Activated CD4-positive, CD25-positive, alpha-beta regulatory T cell (primary cell): ENCODE results near the gene PHTF1.
"Not testable (repeated sequence)": the region's sequence is repeated elsewhere in the genome, so short reads cannot be mapped to it uniquely, and the experiment has no call there.

Experiments used
- DNase-seq, 4 experiments: peaks; one replicate each; lab custom pipeline; 2025; lab: John Stamatoyannopoulos, UW

Gene PHTF1

DNA sequence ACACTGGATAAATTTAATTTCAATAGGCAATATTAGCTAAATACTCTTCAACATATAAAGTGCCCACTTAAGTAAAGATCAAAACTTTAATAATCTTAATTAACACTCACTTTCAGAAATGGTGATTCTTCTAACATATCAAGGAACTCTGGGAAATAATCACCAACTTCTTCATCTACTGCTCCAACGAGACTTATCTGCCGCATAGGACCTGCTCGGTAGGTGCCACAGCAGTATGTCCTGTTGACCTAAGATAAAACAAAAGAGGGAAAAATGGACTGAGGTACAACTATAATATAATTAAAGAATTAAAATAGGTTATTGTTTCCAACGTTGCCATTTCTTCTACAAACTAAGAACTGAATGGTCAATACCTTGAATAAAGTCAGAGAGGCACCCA, 18.3 kb upstream of the PHTF1 start:
- DNase-seq: no peak

DNA sequence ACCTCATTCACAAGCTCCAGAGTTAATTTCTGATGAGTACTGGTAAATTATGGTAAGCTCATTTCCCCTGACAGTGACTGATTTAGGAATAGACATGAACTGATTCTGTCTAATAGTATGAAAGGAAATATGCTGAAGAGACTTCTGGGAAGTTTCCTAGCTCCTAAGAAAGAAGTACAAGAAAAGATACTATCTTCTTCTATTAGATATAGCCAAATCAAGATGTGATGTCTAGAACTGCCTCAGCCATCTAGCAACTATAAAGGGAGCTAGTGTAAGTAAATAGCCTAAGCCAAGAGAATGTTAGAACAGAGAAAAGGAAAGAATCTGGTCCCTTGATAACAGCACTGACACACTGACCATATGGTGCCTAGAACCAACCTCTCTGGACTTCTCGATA, 10.7 kb upstream of the PHTF1 start:
- DNase-seq: no peak

DNA sequence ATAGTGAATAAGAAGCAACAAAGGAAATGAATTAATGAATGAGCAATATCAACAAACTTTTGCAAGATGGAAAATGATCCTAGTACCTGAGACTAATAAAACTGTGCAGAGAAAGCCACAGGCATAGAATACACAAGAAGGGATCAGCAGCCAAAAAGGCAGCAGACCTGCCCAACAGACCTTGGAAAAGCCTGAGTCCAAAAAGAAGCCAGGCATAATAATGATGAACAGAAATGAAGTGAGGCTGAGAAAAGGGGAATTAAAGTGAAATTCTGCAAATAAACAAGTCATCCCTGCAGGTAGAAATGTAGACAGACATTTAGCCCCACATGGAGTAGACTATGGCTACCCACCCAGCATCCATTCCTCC, 10.3 kb upstream of the PHTF1 start:
- DNase-seq: no peak

DNA sequence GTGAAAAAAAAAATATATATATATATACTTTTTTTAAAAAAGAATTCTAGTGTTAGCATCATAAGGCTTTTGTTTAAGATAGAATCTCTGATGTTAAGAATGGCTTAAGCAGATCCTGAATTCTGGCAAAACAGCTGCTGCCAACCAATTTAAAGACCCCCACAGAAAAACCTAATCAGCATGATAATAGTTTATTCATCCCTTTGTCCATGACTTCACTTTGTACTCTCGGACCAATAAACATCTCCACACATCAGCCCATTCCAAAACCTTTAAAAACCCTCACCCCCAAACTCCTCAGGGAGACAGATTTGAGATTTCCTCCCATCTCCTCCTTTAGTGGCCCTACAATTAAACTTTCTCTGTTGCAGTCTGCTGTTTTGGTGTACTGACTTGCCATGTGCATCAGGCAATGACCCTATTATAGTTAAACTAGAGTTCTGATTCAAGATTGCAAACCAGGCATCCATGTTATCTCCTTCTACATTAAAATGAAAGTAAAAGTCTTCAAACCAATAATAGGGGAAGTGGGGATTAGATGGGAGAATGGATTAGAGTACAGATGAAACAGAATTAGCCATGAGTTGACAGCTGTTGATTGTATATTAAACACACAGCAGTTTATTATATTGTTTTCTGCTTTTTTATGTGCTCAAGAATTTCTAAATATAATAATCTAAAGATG, 9.8 kb upstream of the PHTF1 start:
- no peak for DNase-seq

DNA sequence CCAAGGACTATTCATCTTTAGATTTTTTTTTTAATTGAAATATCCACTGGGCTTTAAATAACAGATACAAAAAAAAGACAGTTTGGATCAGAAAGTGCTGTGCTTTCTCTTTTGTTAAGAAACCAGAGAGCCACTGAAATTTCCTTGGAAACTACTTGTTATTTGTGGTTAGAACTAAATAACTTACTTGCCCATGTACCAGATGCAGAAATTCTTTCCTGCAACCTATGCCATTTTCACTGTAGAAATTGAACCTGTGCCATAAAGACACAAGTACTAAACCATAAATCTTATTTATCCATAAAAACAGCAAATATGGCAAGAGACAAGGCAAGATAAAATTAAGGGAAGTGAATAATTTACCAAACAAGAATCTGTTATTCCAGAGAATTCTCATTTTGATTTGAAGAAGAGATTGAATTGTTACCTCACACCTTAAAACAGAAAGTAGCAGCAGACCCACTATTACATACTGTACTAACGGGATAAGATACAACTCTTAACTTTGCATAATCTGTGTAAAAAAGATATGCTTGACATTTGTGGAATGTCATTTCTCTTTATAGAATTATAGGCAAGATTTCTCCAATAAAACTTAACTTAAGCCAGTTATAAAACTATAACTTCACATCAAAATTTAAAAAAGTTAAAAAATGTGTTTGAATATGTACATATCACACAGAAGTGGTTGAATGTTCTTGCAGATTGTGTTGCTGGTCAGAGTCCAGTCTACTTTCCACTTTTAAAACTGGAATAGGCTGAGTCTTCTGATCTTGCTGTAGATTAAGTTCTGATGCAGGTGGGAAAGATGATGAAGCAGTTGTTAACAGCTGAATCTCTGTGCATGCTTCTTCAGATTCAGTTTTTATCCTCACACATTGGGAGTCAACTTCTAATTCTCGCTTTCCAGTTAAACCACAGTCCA, 6.3 kb upstream of the PHTF1 start:
- DNase-seq: no peak

DNA sequence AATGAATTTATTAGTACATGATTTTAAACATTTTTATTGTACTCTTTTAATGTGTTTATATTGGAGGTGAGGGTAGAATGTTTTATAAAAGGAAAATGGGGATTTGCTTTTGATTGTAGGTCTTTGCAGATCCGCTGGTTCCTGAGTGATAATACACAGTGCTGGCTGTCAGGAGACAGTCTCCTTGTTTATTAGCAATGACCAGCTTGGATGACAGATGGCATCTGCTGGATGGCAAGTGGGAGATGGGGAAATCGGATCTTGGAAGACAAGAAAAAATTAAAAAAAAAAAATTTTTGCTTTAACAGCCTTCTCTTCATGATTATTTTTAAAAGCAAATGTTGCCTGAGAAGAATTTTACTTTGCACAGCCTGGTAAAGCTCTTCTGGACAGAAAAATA, 4.4 kb upstream of the PHTF1 start:
- DNase-seq: no peak

DNA sequence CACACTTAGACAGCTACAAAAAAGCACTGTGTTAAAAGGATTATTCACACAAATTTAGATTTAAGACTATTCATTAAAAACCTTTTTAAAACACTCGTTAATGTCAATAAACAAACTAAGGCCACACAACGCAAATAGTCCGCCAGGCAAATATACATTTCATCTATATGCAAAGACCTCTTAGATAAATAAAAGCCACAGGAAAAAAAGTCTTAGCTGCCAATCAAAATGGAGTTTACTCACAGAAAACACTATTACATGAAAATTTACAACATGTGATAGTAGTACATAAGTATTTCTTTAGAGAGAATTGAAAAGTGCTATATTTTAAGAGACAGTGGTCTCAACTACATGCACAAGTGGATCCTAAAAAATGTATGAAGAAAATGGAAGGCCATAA, 2.7 kb upstream of the PHTF1 start:
- DNase-seq: no peak

DNA sequence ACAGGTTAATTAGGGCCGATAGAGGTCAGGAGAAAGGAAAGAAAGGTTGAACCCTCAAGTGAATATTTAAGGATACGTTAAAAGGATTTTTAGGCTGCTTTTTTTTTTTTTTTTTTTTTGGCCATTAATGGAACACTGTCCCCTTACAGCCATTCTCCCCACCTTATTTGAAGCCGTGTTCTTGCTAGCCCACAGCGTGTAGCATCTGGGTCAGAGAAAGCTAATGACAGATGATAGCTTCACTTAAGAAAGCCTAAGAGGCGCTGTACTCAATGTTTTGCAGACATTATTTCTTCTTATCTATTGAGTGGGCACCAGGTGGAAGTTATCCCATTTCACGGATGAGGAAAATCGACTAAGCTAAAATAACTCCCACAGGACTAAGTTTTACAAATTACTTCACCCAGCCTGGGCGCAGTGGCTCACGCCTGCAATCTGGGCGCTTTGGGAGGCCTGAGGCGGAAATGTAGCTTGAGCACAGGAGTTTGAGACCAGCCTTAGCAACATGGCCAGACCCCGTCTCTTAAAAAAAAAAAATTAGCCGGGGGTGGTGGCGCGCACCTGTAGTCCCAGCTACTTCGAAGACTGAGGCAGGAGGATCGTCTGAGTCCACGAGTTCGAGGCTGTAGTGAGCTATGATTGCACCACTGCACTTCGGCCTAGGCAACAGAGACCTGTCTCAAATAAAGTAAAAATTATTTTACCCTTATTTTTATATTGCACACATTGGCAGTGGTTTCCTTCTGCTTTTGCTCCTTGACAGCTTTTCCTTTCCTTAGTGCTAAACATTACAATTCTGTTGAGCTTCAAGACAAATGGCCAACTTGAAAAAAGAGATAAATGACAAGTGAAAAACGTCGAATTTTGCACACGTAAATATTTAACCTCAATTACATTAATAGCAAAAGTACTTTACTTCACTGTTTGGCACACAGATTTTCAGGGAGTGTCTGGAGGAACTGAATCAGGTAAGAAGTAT, 1.1 kb upstream of the PHTF1 start:
- DNase-seq: no peak

DNA sequence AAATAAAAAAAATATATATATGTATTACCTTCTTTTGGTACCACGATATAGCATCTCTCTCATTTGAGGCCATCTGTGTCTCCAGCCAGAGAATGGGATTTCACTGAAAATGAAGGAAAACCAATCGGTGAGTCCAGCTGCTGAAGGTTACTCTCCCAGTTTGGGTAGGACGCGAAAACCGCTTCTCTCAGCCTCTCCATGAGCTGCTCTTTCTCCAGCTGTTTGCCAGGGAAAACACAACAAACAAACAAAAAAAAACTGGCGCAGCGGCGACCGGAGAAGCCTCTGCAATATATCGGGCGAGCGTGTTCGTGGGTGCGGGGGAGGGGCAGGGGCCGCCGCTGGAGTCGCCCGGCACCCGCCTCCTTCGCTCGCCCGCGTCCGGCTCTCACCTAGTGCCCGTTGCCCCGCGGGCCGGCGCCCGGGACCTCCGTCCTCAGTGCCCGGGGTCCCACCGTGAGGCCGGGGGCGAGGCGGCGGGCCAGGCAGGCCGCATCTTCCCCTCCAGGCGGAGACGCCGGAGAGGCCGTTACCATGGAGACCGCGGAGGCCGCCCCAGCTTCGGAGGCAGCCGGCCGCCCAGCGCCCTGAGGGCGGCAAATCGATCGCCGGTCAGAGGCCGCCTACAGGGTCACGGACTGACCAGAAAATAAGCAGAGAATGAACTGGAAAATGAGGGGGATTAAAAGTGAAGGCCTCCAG, 504 bp downstream of the PHTF1 start:
- DNase-seq: peak in 3 of 4 experiments; percentile 29 to 46 (median 39)

DNA sequence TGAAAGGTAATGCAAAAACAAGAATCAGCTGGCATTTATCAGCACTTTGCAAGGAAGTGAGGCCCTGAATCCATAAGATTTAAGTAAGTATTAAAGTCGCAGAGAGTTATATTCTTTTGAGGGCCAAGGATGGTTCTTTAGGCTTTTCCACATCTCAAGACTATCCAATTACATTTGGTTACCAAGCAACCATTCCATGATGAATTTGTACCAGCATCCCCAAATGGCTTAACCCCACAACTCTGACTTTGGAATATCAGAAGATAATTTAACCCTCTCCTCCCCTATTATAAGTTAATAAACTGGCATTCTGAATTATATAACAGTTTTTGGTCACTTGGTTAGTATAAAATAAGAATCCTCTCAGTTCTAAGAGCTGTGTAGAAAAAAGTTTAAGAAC, 2.8 kb downstream of the PHTF1 start:
- DNase-seq: no peak

DNA sequence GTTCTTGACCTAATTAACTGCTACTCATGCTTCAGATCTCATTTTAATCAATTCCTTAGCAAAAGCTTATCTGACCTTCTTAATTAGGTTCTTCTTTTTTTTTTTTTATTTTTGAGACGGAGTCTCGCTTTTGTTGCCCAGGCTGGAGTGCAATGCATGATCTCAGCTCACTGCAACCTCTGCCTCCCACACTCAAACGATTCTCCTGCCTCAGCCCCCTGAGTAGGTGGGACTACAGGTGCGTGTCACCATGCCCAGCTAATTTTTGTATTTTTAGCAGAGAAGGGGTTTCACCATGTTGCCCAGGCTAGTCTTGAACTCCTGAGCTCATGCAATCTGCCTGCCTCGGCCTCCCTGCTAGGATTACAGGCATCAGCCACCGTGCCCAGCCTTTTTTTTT, 6.0 kb downstream of the PHTF1 start:
- DNase-seq: not testable (repeated sequence)

DNA sequence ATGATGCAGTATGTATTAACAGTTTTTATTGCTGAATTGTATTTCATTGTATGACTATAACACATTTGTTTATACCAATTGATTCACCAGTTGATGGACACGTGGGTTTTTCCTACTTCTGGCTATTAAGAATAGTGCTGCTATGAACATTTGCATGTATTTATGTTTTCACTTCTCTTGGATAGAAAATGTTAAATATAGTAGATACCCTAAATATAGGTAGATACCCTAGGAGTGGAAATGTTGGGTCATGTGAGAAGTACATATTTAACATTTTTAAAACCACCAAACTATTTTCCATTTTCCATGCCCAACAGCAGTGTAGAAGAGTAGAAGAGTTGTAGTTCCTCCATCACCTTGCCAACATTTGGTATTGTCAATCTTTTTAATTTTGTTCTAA, 7.8 kb downstream of the PHTF1 start:
- DNase-seq: no peak

DNA sequence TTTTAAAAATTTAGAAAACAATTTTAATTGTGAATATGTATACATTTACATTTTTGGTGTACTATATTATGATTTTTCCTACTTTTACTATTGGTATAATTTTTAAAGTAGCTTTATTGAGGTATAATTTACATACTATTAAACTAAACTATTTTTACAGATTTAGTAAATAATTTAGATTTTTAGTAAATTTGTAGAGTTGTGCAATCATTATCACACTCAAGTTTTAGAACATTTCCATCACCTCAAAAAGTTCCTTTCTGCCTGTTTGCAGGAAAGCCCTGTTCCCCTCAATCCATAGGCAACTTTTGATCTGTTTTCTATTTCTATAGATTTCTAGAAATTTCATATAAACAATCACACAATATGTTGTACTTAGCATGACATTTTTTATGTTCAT, 8.2 kb downstream of the PHTF1 start:
- DNase-seq: no peak

DNA sequence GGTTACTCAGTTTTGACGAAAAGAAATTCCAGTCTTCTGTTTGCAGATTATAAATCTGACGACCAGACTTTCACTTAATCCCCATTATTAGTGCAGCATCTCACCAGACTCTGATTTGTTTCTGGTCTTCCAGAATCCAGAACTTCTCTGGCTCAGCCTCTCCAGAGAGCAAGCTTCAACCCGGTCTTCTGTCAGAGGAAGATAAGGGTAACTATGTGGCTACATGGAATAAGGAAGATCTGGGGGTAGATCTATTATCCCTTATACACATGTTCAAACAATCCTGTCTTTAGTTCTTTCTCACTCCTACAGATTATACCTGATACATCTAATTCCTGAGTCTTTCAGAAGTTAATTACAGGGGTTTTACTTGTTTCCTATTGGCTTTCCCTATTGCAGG, 9.9 kb downstream of the PHTF1 start:
- DNase-seq: no peak

DNA sequence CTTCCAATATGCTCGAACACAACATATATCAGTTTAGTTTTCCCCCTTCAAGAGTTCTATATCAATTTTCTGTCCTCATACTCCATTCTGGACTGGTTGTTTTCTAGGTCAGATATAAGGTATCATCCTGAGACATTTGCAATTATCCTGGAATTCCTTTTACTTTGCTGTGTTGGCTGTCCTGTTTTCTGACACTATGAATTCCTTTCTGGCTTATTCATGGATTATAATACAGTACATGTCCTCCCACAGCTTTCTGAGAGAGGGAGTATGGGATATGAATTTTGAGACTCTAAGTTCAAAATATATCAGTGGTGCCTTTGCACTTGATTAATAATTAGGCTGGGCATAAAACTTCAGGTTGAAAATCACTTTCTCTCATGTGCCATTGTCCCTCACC, 11.9 kb downstream of the PHTF1 start:
- no peak for DNase-seq

DNA sequence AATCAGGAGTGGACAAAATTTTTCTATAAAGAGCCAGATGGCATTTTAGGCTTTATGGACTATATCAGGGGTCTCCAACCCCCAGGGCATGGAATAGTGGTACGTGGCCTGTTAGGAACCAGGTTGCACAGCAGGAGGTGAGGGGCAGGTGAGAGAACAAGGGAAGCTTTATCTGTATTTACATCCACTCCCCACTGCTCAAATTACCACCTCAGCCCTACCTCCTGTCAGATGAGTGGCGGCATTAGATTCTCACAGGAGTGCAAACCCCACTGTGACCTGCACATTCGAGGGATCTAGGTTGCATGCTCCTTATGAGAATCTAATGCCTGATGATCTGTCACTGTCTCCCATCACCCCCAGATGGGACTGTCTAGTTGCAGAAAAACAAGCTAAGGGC, 13.9 kb downstream of the PHTF1 start:
- no peak for DNase-seq

DNA sequence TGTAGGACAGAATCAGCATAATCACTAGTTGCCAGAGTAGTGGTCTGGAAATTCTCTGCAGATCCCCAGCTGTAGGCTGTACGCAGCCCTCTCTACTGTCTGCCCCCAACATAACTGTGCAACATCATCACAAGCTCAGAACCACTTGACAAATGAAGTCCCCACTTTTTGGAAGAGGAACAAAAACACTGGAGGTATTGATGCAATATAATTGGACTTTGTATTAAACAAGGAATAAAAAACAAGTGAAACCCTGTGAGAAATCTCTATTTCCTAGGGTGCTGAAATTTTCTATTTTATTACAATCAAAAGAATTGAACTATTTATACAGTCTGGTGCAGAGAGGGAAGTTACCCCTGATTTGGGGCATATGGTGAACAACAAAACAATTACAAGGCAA, 15.2 kb downstream of the PHTF1 start:
- DNase-seq: no peak

DNA sequence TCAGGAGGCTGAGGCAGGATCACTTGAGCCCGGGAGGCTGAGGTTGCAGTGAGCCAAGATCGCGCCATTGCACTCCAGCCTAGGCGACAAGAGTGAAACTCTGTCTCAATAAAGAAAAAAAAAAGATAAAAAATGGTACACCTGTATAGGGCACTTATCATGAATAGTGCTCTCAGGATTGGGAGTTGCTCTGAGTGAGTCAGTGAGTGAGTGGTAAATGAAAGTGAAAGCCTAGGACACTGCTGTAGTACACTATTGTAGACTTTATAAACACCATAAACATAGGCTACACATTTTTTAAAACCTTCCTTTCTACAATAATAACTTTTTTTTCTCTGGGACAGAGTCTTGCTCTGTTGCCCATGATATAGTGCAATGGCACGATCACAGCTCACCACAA, 16.8 kb downstream of the PHTF1 start:
- no peak for DNase-seq

DNA sequence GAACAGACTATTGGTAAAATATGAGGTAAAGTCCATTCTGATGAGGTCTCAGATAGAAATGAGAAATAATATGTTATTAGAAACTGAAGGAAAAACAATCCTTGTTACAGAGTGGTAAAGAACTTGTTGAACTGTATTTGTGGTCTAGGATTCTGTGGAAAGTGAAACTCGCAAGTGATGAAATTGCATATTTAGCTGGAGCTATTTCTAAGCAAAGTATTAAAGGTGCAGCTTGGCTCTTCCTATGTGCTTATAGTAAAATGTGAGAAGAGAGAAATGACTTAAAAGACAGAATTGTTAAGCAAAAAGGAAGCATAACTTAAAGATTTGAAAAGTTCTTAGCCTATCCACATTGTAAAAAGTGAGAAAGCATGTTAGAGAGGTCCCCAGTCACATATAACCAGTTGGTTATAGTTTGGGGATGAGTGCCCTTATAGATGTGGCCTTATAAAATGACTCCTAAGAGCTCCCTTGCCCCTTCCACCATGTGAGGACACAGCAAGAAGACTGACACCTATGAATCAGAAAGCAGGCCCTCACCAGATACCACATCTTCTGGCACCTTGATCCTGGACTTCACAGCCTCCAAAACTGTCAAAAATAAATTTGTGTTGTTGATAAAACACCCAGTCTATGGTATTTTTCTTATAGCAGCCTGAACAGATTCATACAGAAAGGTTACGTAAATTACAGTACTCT, 24.8 kb downstream of the PHTF1 start:
- DNase-seq: no peak

DNA sequence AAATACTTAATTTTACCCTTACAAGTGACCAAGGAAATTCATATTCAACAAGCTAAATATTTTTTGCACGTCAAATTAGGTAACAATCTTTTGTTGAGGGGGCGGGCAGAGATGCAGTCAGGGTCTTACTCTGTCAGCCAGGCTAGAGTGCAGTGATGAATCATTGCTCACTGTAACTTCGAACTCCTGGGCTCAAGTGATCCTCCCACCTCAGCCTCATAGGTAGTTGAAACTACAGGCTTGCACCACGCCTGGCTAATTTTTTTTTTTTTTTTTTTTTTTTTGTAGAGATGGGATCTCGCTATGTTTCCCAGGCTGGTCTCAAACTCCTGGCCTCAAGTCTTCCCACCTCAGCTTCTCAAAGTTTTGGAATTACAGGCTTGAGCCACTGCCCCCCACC, 26.5 kb downstream of the PHTF1 start:
- no peak for DNase-seq

DNA sequence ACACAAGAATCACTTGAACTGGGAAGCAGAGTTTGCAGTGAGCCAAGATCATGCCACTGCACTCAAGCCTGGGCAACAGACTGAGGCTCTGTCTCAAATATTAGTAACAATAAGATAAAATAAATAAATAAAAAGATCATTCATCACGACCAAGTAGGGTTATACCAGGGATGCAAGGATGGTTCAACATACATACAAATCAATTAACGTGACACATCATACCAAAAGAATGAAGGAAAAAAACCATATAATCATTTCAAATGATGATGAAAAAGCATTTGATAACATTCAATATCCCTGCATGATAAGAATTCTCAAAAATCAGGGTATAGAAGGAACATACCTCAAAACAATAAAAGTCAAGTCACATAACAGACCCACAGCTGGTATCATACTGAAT, 38.3 kb downstream of the PHTF1 start:
- no peak for DNase-seq
